ENCODE results near the gene AP1B1.
"Not testable (repeated sequence)": the region's sequence is repeated elsewhere in the genome, so short reads cannot be mapped to it uniquely, and the experiment has no call there.

Gene AP1B1

GRCh38 chr22:29427176-29427760 lies 38.9 kb upstream of the AP1B1 start:
- H3K4me1 Mint-ChIP-seq, result no peaks in the 10 kb centered on the region
- no peaks in the 10 kb centered on the region for H3K27me3 Mint-ChIP-seq (ENCODE audit: low read depth)
- no peak overlapping the region for H3K4me3 Mint-ChIP-seq
- no peak overlapping the region for H3K27ac Mint-ChIP-seq
- TF ChIP-seq CTCF (IDR thresholded peaks at IDR 0.05; ENCODE audit: unreplicated experiment in 3 of 3), result no peak
- no peaks in the 10 kb centered on the region for H3K9me3 Mint-ChIP-seq
- no peaks in the 10 kb centered on the region for H3K36me3 Mint-ChIP-seq (ENCODE audit: low read depth)

GRCh38 chr22:29426476-29426875 lies 38.1 kb upstream of the AP1B1 start:
- no peak overlapping the region for H3K27ac Mint-ChIP-seq
- no peaks in the 10 kb centered on the region for H3K4me1 Mint-ChIP-seq
- no peak for TF ChIP-seq CTCF (IDR thresholded peaks at IDR 0.05; ENCODE audit: unreplicated experiment in 3 of 3)
- no peak overlapping the region for H3K4me3 Mint-ChIP-seq
- no peaks in the 10 kb centered on the region for H3K36me3 Mint-ChIP-seq (ENCODE audit: low read depth)
- H3K27me3 Mint-ChIP-seq (ENCODE audit: low read depth), result no peaks in the 10 kb centered on the region
- no peaks in the 10 kb centered on the region for H3K9me3 Mint-ChIP-seq

- not testable (repeated sequence) for H3K4me1 Mint-ChIP-seq; H3K4me3 Mint-ChIP-seq; H3K36me3 Mint-ChIP-seq (ENCODE audit: low read depth); H3K27me3 Mint-ChIP-seq (ENCODE audit: low read depth); H3K9me3 Mint-ChIP-seq; H3K27ac Mint-ChIP-seq
Measured at GRCh38 chr22:29418704-29419103, 30.3 kb upstream of the AP1B1 start.

GRCh38 chr22:29414951-29415591 lies 26.7 kb upstream of the AP1B1 start:
- peak overlapping the region in 1 of 3 experiments; percentile 26 for H3K27ac Mint-ChIP-seq
- not testable (repeated sequence) for H3K4me3 Mint-ChIP-seq; H3K4me1 Mint-ChIP-seq; H3K9me3 Mint-ChIP-seq; H3K27me3 Mint-ChIP-seq (ENCODE audit: low read depth); H3K36me3 Mint-ChIP-seq (ENCODE audit: low read depth)

- peak in 2 of 3 experiments; percentile 12 to 23 for TF ChIP-seq CTCF (IDR thresholded peaks at IDR 0.05; ENCODE audit: unreplicated experiment in 3 of 3)
- H3K4me1 Mint-ChIP-seq; H3K27me3 Mint-ChIP-seq (ENCODE audit: low read depth); H3K36me3 Mint-ChIP-seq (ENCODE audit: low read depth); H3K27ac Mint-ChIP-seq; H3K4me3 Mint-ChIP-seq; H3K9me3 Mint-ChIP-seq: not testable (repeated sequence)
Measured at GRCh38 chr22:29412772-29413171, 24.4 kb upstream of the AP1B1 start.

- H3K27me3 Mint-ChIP-seq (ENCODE audit: low read depth); H3K4me3 Mint-ChIP-seq; H3K27ac Mint-ChIP-seq; H3K9me3 Mint-ChIP-seq; H3K36me3 Mint-ChIP-seq (ENCODE audit: low read depth); H3K4me1 Mint-ChIP-seq: not testable (repeated sequence)
Measured at GRCh38 chr22:29411569-29412211, 23.3 kb upstream of the AP1B1 start.

GRCh38 chr22:29408940-29409339 lies 20.6 kb upstream of the AP1B1 start:
- H3K27me3 Mint-ChIP-seq (ENCODE audit: low read depth), result peaks cover 5% of the 10 kb centered on the region
- no peaks in the 10 kb centered on the region for H3K4me1 Mint-ChIP-seq
- no peak overlapping the region for H3K4me3 Mint-ChIP-seq
- no peak for TF ChIP-seq CTCF (IDR thresholded peaks at IDR 0.05; ENCODE audit: unreplicated experiment in 3 of 3)
- no peaks in the 10 kb centered on the region for H3K9me3 Mint-ChIP-seq
- H3K27ac Mint-ChIP-seq, result no peak overlapping the region
- no peaks in the 10 kb centered on the region for H3K36me3 Mint-ChIP-seq (ENCODE audit: low read depth)

- not testable (repeated sequence) for H3K4me3 Mint-ChIP-seq; H3K9me3 Mint-ChIP-seq; H3K27me3 Mint-ChIP-seq (ENCODE audit: low read depth); H3K4me1 Mint-ChIP-seq; H3K27ac Mint-ChIP-seq; H3K36me3 Mint-ChIP-seq (ENCODE audit: low read depth)
Measured at GRCh38 chr22:29401538-29401937, 13.2 kb upstream of the AP1B1 start.

All from nephron (organoid).